Stimulated activated naive CD8-positive, alpha-beta T cell treated with anti-CD3 and anti-CD28 coated beads, Interleukin-15, Interleukin-2, amounts not matched to agents 100 ng/mL and 50 ng/mL, for 24 hours (primary cell): ENCODE data around the gene SLCO3A1.

Source experiments
- H3K27ac Mint-ChIP-seq: one replicate; pipeline ENCODE4 v1.8.0; 2021; ENCODE audit warnings: mild to moderate bottlenecking, mixed read lengths
- H3K27me3 Mint-ChIP-seq: one replicate; pipeline ENCODE4 v1.8.0; 2021; ENCODE audit warnings: mixed read lengths
- H3K36me3 Mint-ChIP-seq: one replicate; pipeline ENCODE4 v1.8.0; 2021; ENCODE audit warnings: low read depth, mixed read lengths
- H3K4me1 Mint-ChIP-seq: one replicate; pipeline ENCODE4 v1.8.0; 2021; ENCODE audit warnings: low read depth, mixed read lengths
- H3K4me3 Mint-ChIP-seq: one replicate; pipeline ENCODE4 v1.8.0; 2021; ENCODE audit warnings: mild to moderate bottlenecking, mixed read lengths
- H3K9me3 Mint-ChIP-seq: one replicate; pipeline ENCODE4 v1.8.0; 2021; ENCODE audit warnings: mixed read lengths

Gene SLCO3A1

DNA sequence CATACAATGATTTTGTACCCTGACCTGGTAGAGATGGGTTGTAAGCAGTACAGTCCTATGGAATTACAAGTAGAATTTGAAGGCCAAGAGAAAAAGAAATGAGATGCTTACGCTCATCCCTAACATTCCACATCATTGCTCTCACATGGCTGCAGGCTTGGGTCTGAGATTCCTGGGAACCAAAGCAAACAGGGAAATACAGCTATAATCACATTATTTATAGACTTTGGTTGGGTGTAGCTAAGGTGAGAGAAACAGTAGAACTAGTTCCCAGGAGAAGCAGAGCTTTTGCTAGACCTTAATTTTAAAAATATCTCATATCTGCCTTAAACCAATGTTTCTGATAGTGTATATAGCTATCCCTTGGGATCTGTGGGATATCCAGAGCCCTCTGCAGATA is 51.4 kb downstream of the SLCO3A1 start:
- Mint-ChIP-seq H3K36me3 (peaks cover 18% of the 10 kb centered on the region), H3K4me3 (no peak overlapping the region), H3K9me3 (peaks cover 20% of the 10 kb centered on the region), H3K27ac (no peak overlapping the region), H3K27me3 (no peaks in the 10 kb centered on the region), H3K4me1 (peaks cover 12% of the 10 kb centered on the region)

GRCh38 chr15:91908391-91908790 is 54.9 kb downstream of the SLCO3A1 start:
- peak overlapping the region; percentile 75 for H3K27ac Mint-ChIP-seq
- no peak overlapping the region for H3K4me3 Mint-ChIP-seq
- peaks cover 12% of the 10 kb centered on the region for H3K4me1 Mint-ChIP-seq
- no peaks in the 10 kb centered on the region for H3K27me3 Mint-ChIP-seq
- no peaks in the 10 kb centered on the region for H3K36me3 Mint-ChIP-seq
- no peaks in the 10 kb centered on the region for H3K9me3 Mint-ChIP-seq

- Mint-ChIP-seq H3K4me1 (peaks cover 12% of the 10 kb centered on the region), H3K27ac (no peak overlapping the region), H3K36me3 (no peaks in the 10 kb centered on the region), H3K4me3 (no peak overlapping the region), H3K27me3 (no peaks in the 10 kb centered on the region), H3K9me3 (no peaks in the 10 kb centered on the region)
These were observed 55.6 kb downstream of the SLCO3A1 start for GRCh38 chr15:91909111-91909510.

DNA sequence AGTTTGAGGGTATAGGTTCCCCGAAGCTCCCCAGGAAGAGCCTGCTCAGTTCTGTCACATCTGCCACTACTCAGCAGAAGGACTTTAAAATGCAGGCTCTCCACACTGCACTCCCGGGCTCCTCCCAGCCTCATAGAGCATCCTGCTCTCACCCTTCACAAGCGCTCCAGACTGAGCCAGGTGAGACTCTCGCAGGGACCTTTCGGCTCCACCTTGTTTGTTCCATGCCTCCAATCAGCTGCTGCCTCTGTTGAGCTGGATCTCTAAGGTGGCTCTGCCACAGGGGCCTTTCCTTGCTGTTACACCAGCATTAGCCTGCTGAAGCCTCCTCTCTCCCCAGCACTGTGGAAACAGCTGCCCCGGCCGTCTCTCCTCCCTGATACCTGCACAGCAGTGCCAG is 56.1 kb downstream of the SLCO3A1 start:
- Mint-ChIP-seq H3K4me1 (peaks cover 12% of the 10 kb centered on the region), H3K27ac (no peak overlapping the region), H3K36me3 (no peaks in the 10 kb centered on the region), H3K9me3 (no peaks in the 10 kb centered on the region), H3K4me3 (no peak overlapping the region), H3K27me3 (no peaks in the 10 kb centered on the region)

- Mint-ChIP-seq H3K9me3 (no peaks in the 10 kb centered on the region), H3K36me3 (peaks cover 11% of the 10 kb centered on the region), H3K27ac (no peak overlapping the region), H3K4me1 (peaks cover 12% of the 10 kb centered on the region), H3K4me3 (no peak overlapping the region), H3K27me3 (no peaks in the 10 kb centered on the region)
These were observed 58.3 kb downstream of the SLCO3A1 start for GRCh38 chr15:91911844-91912243.

GRCh38 chr15:91912336-91912735 is 58.8 kb downstream of the SLCO3A1 start:
- Mint-ChIP-seq H3K27ac (no peak overlapping the region), H3K27me3 (no peaks in the 10 kb centered on the region), H3K9me3 (no peaks in the 10 kb centered on the region), H3K4me1 (peaks cover 12% of the 10 kb centered on the region), H3K4me3 (no peak overlapping the region), H3K36me3 (peaks cover 16% of the 10 kb centered on the region)

DNA sequence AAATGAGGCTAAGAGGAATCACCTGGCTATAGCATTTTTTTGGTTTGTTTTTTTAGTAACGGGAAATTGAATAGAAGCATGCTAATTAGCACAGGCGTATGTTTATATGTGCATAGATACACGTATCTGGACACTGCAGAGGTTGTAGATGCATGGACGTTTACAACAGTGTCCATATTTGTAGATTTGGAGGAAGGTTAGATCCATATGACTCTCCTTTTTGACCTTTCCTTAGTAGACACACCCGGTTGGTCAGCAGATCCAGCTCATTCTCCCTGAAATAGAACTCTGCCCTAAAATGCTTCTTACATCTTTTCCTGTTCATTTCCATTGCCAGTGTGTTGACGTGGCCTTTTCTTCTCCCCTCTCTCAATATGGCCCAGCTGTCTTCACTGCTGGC is 60.1 kb downstream of the SLCO3A1 start:
- H3K27me3 Mint-ChIP-seq: no peaks in the 10 kb centered on the region
- H3K36me3 Mint-ChIP-seq: peaks cover 18% of the 10 kb centered on the region
- no peak overlapping the region for H3K27ac Mint-ChIP-seq
- H3K9me3 Mint-ChIP-seq: no peaks in the 10 kb centered on the region
- H3K4me3 Mint-ChIP-seq: no peak overlapping the region
- peaks cover 2% of the 10 kb centered on the region for H3K4me1 Mint-ChIP-seq

DNA sequence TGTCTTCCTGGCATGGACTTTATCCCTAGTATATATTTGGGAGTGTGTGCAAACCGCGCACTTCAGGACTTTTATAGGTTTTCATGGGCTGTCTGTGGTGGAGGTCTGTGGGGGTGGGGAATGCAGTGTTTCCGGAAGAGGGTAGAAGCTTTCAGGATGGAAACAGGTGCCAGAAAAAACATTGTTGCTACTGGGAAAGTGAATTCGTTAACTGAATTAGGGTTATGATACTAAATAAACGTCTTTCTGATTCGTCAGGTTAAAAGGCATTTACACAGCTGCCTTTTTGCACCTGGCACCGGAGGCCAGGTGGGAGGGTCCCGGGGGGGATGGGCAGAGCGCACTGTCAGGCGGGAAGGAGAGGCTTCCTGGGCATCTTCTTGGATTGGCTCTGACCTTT is 62.1 kb downstream of the SLCO3A1 start:
- H3K4me1 Mint-ChIP-seq: peaks cover 5% of the 10 kb centered on the region
- no peak overlapping the region for H3K27ac Mint-ChIP-seq
- H3K27me3 Mint-ChIP-seq: no peaks in the 10 kb centered on the region
- peaks cover 18% of the 10 kb centered on the region for H3K36me3 Mint-ChIP-seq
- no peaks in the 10 kb centered on the region for H3K9me3 Mint-ChIP-seq
- H3K4me3 Mint-ChIP-seq: no peak overlapping the region

DNA sequence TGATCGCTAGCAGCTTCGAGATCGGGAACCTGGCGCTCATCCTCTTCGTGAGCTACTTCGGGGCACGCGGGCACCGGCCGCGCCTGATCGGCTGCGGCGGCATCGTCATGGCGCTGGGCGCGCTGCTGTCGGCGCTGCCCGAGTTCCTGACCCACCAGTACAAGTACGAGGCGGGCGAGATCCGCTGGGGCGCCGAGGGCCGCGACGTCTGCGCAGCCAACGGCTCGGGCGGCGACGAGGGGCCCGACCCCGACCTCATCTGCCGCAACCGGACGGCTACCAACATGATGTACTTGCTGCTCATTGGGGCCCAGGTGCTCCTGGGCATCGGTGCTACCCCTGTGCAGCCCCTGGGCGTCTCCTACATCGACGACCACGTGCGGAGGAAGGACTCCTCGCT is 62.5 kb downstream of the SLCO3A1 start:
- Mint-ChIP-seq H3K27ac (no peak overlapping the region), H3K27me3 (no peaks in the 10 kb centered on the region), H3K4me1 (peaks cover 10% of the 10 kb centered on the region), H3K9me3 (no peaks in the 10 kb centered on the region), H3K4me3 (no peak overlapping the region), H3K36me3 (peaks cover 18% of the 10 kb centered on the region)

DNA sequence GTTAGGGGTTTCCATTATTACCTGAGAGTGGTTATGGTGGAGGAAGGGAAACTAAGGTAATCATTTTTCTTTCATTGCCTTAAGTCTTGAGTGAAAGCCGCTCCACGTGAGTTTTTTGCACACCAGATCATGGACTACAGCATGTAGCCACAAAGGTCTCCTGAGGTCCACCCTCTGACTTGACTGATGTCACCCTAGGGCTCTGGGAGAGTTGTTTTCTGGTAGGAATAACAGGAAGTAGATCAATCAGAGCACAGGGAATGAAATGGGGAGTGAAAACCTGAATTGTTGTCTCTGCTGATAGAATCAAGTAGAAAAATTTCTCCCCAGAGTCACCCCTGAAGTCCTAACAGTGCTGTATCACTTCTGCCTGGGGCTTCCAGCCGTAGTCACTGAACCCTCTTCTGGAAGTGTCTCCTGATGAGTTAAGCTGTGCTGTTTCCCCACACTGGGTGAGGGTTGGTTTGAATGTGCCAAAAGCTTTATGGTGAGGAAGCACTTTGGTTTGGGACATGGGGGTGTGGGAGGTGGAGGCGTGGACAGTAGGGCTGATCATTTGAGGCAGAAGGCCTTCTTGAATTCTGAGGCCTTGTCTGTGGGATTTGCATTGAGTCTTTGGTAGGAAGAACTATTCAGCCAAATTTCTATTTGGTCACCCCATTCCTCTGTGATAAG is 64.3 kb downstream of the SLCO3A1 start:
- Mint-ChIP-seq H3K36me3 (peaks cover 18% of the 10 kb centered on the region), H3K4me3 (no peak overlapping the region), H3K27ac (no peak overlapping the region), H3K27me3 (no peaks in the 10 kb centered on the region), H3K9me3 (no peaks in the 10 kb centered on the region), H3K4me1 (peaks cover 25% of the 10 kb centered on the region)

DNA sequence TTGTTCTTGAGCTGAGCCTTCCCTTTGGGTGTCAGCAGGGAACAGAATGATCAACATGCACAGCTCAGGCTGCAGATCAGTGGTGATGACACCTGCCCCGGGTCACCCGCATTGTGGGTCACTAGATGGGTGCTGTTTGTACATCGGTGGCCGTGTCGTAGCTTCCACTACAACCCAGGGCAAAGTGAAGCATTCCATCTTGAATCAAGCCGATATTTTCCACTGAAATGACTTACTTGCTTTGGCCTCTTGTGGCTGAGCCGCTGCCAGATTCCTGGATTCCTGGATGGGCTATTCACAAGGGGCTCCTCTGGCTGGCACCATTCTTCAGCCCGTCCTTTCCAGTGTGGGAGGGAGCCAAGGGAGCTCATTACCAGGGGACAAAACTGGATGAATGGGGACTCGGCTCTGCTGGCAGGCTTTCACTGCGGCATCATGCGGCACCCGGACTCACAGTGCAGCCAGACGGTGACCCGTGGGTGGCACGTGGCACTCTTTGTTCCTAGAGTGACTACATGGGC is 65.6 kb downstream of the SLCO3A1 start:
- H3K4me3 Mint-ChIP-seq: no peak overlapping the region
- no peaks in the 10 kb centered on the region for H3K27me3 Mint-ChIP-seq
- no peaks in the 10 kb centered on the region for H3K9me3 Mint-ChIP-seq
- peaks cover 18% of the 10 kb centered on the region for H3K36me3 Mint-ChIP-seq
- peaks cover 28% of the 10 kb centered on the region for H3K4me1 Mint-ChIP-seq
- H3K27ac Mint-ChIP-seq: no peak overlapping the region

DNA sequence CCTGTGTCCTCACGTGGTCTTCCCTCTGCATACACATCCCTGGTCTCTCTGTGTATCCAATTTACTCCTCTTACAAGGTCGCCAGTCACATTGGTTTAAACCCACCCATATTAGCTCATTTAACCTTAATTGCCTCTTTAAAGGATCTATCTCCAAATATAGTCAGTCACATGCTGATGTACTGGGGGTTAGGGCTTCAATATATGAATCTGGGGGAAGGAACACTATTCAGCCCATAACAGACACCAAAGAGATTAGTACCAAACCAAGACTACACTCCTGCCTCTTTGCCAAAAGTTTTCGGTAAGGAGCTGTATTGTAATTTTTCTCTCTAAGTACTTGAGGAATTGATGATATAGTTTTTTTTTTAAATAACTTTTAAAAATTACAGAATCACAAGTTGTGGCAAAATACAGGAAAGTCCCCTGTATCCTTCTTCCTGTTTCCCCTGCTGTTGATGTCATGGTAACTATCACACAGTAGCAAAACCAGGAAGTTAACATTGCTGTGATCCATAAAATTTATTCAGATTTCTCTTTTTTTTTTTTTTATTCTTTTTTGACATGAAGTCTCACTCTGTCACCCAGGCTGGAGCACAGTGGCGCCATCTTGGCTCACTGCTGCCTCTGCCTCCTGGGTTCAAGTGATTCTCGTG is 67.8 kb downstream of the SLCO3A1 start:
- Mint-ChIP-seq H3K27me3 (no peaks in the 10 kb centered on the region), H3K4me3 (no peak overlapping the region), H3K4me1 (peaks cover 28% of the 10 kb centered on the region), H3K9me3 (no peaks in the 10 kb centered on the region), H3K36me3 (peaks cover 12% of the 10 kb centered on the region), H3K27ac (peak overlapping the region; percentile 53)

- H3K9me3 Mint-ChIP-seq: no peaks in the 10 kb centered on the region
These were observed 68.3 kb downstream of the SLCO3A1 start for GRCh38 chr15:91921843-91922198.

DNA sequence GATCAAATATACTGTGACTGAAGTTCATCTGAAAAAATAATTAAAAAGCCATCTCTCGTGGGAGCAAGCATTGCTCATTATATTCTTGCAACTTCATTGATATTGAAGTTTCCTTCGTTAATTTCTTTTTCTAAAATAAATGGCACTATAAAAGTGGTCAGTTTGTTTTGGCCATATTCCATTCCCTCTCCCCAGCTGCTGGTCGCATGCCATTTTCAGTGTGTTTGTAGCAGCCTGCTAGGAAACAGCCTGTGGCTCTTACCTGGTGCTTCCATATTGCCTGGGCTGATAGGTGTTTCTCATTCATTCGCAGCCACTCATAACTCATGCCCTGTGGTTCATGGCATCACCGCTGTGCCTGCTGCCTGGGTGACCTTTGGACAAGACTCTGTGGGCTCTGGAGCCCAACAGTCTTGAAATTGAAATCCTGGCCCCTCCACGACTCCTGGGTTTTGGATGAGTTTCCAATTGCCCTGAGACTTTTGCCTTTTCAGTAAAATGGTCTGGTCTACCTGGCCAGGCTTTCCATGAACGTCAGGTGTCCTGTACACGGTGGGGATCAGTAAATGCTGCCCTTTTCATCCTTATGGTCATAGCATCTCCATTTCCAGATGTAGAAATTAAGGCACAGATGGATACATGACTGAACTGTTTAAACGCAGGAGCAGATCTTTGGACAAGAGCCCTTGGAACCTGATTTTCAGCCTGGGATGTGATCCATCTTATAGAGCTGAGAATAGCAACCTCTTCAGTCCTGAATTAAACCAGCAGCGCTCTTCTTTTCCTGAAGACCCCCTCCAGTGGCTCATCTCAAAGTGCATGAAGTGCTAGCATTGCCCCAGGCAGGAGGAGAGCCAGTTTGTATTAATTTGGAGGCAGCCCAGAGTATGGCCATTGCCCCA is 69.4 kb downstream of the SLCO3A1 start:
- no peaks in the 10 kb centered on the region for H3K36me3 Mint-ChIP-seq
- H3K27ac Mint-ChIP-seq: no peak overlapping the region
- peaks cover 40% of the 10 kb centered on the region for H3K4me1 Mint-ChIP-seq
- no peaks in the 10 kb centered on the region for H3K9me3 Mint-ChIP-seq
- H3K4me3 Mint-ChIP-seq: no peak overlapping the region
- no peaks in the 10 kb centered on the region for H3K27me3 Mint-ChIP-seq

More at GRCh38 chr15:91921843-91922198, 68.3 kb downstream of the SLCO3A1 start:
- Mint-ChIP-seq H3K4me1 (peaks cover 32% of the 10 kb centered on the region), H3K4me3 (no peak overlapping the region), H3K27me3 (no peaks in the 10 kb centered on the region), H3K27ac (no peak overlapping the region), H3K36me3 (peaks cover 7% of the 10 kb centered on the region)

DNA sequence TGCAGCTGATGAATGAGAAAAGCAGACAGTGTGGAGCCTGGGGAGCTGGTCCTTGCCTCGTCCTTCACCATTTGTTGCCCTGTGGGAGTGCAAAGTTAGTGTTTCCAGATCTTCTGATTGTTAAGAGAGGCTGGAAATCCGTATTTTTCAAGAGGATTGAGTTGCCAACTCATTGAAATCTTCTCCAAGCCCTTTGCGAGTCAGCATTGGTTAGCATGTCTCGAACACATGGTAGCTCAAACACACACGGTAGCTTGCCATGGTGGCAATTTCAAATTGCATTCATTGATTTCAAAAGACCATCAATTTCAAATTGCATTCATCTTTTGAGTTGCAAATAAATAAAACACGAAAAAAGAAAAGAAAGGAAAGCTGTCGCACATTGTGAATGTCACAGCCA is 70.7 kb downstream of the SLCO3A1 start:
- H3K4me3 Mint-ChIP-seq: no peak overlapping the region
- H3K9me3 Mint-ChIP-seq: no peaks in the 10 kb centered on the region
- no peaks in the 10 kb centered on the region for H3K27me3 Mint-ChIP-seq
- no peaks in the 10 kb centered on the region for H3K36me3 Mint-ChIP-seq
- H3K27ac Mint-ChIP-seq: no peak overlapping the region
- peaks cover 40% of the 10 kb centered on the region for H3K4me1 Mint-ChIP-seq
